Fibroblast of lung (primary cell): ENCODE results near the gene WIZ. TPM values are rescaled to one million over a fixed set of nuclear protein-coding genes. Genes with fewer than 3 reads are reported as not detected.

Experiments
- DNase-seq, 2 donors: peaks; one replicate each; pipeline versions ENCODE4 v3.0.0 to v3.0.0-alpha.2; 2010; ENCODE audit warnings: low read depth in 2 of 2
- H2AFZ ChIP-seq: 2 replicates; pipeline ENCODE4 v1.5.1; 2012; ENCODE audit warnings: low read length, control low read depth, inconsistent platforms
- H3K27ac ChIP-seq: 2 replicates; pipeline ENCODE4 v1.5.1; 2011; ENCODE audit warnings: low read length, control low read depth; ENCODE audit not compliant: insufficient read depth
- H3K27me3 ChIP-seq: 2 replicates; pipeline ENCODE4 v1.5.1; 2011; ENCODE audit warnings: mild to moderate bottlenecking, low read length; ENCODE audit not compliant: control insufficient read depth, insufficient read depth
- H3K36me3 ChIP-seq: 2 replicates; pipeline ENCODE4 v1.5.1; 2011; ENCODE audit warnings: low read length; ENCODE audit not compliant: control insufficient read depth, insufficient read depth
- H3K4me1 ChIP-seq: 2 replicates; pipeline ENCODE4 v1.5.1; 2011; ENCODE audit warnings: low read length; ENCODE audit not compliant: control insufficient read depth, insufficient read depth; ENCODE audit errors: extremely low read depth
- H3K4me2 ChIP-seq: 2 replicates; pipeline ENCODE4 v1.5.1; 2011; ENCODE audit warnings: low read length, control low read depth; ENCODE audit not compliant: insufficient read depth; ENCODE audit errors: extremely low read depth
- H3K4me3 ChIP-seq, 4 experiments: fragments of 200-600 bp in 1 of 4; sonication (generic) in 1 of 4; replicated peaks in 1 of 4; 2 replicates each; pipeline ENCODE4 v1.5.1; 2011 to 2016; ENCODE audit warnings: low read length in 4 of 4, low read depth in 3 of 4, mild to moderate bottlenecking in 3 of 4, control low read depth in 2 of 4, inconsistent platforms in 1 of 4, mixed read lengths in 1 of 4; ENCODE audit not compliant: insufficient read depth in 1 of 4; ENCODE audit errors: control extremely low read depth in 1 of 4
- H3K79me2 ChIP-seq: 2 replicates; pipeline ENCODE4 v1.5.1; 2012; ENCODE audit warnings: mild to moderate bottlenecking, low read length, inconsistent platforms; ENCODE audit not compliant: control insufficient read depth, insufficient read depth
- H3K9ac ChIP-seq: 2 replicates; pipeline ENCODE4 v1.5.1; 2011; ENCODE audit warnings: mild to moderate bottlenecking, low read length, control low read depth; ENCODE audit not compliant: insufficient read depth
- H3K9me3 ChIP-seq: 2 replicates; pipeline ENCODE4 v1.5.1; 2012; ENCODE audit warnings: low read depth, low read length; ENCODE audit not compliant: control insufficient read depth, insufficient read depth
- H4K20me1 ChIP-seq: 2 replicates; pipeline ENCODE4 v1.5.1; 2011; ENCODE audit warnings: low read length; ENCODE audit not compliant: control insufficient read depth, insufficient read depth; ENCODE audit errors: extremely low read depth
- CTCF ChIP-seq, 2 donors: IDR thresholded peaks in 1 of 2; conservative IDR thresholded peaks in 1 of 2; 1 replicate in 1 of 2; 2 replicates in 1 of 2; pipeline ENCODE4 v1.5.1; 2011 to 2012; ENCODE audit warnings: low read length in 2 of 2, control low read depth in 1 of 2, inconsistent platforms in 1 of 2, low read depth in 1 of 2, mild to moderate bottlenecking in 1 of 2
- EZH2 ChIP-seq: IDR thresholded peaks from 2 replicates; pipeline ENCODE4 v1.5.1; 2012; ENCODE audit warnings: low read length, control low read depth, mild to moderate bottlenecking; ENCODE audit errors: missing control alignments
- polyA plus RNA-seq, 2 donors: library from polyadenylated mRNA; depleted of rRNA in 1 of 2; stranded (reverse) in 1 of 2; unstranded in 1 of 2; fragments of >200 nt; gene quantifications; 2 replicates each; pipeline ENCODE4 v1.2.1, GENCODE V29; 2011 to 2012; ENCODE audit warnings: missing spikeins in 1 of 2
- total RNA-seq: library from RNA; depleted of rRNA; stranded (reverse); fragments of >200 nt; gene quantifications from 2 replicates; pipeline ENCODE4 v1.2.1, GENCODE V29; 2014

Gene WIZ
- total and polyA plus RNA-seq, 2 donors (not counting 1 experiment from before 2014, with no cell fraction given), result 7.5 to 9.7 TPM

- no peaks in the 10 kb centered on the region for H4K20me1 ChIP-seq
Measured at GRCh38 chr19:15402411-15403150, 47.2 kb downstream of the WIZ start.

GRCh38 chr19:15401397-15401710 lies 48.4 kb downstream of the WIZ start:
- no peak overlapping the region for H3K27ac ChIP-seq
- H3K4me1 ChIP-seq, result peaks cover 2% of the 10 kb centered on the region
- H3K4me2 ChIP-seq, result no peak overlapping the region
- H3K27me3 ChIP-seq, result no peaks in the 10 kb centered on the region
- TF ChIP-seq EZH2 (no peak), CTCF (conservative IDR thresholded peaks at IDR 0.05 in 1 of 2, IDR thresholded peaks at IDR 0.05 in 1 of 2; ENCODE audit: low read depth in 1 of 2, low read length in 2 of 2) (no peak)
- H3K4me3 ChIP-seq, result no peak overlapping the region
- no peak overlapping the region for H3K9ac ChIP-seq
- H3K36me3 ChIP-seq, result peaks cover 47% of the 10 kb centered on the region
- peaks cover 50% of the 10 kb centered on the region for H3K79me2 ChIP-seq
- H4K20me1 ChIP-seq, result no peaks in the 10 kb centered on the region
- H3K9me3 ChIP-seq, result no peaks in the 10 kb centered on the region
- no peak overlapping the region for H2AFZ ChIP-seq
- no peak for DNase-seq

More at GRCh38 chr19:15402411-15403150, 47.2 kb downstream of the WIZ start:
- DNase-seq, result no peak
- H3K9me3 ChIP-seq, result no peaks in the 10 kb centered on the region
- H3K4me1 ChIP-seq, result peaks cover 2% of the 10 kb centered on the region
- H3K79me2 ChIP-seq, result peaks cover 62% of the 10 kb centered on the region
- H3K4me3 ChIP-seq, result no peak overlapping the region
- no peak overlapping the region for H3K4me2 ChIP-seq
- TF ChIP-seq CTCF (conservative IDR thresholded peaks at IDR 0.05 in 1 of 2, IDR thresholded peaks at IDR 0.05 in 1 of 2; ENCODE audit: low read depth in 1 of 2, low read length in 2 of 2) (no peak), EZH2 (no peak)
- no peak overlapping the region for H3K9ac ChIP-seq
- no peaks in the 10 kb centered on the region for H3K27me3 ChIP-seq
- no peak overlapping the region for H3K27ac ChIP-seq
- no peak overlapping the region for H2AFZ ChIP-seq
- H3K36me3 ChIP-seq, result peaks cover 36% of the 10 kb centered on the region

- Histone ChIP-seq H3K27me3 (no peaks in the 10 kb centered on the region), H3K9me3 (no peaks in the 10 kb centered on the region), H2AFZ (no peak overlapping the region), H3K27ac (no peak overlapping the region), H3K4me1 (peaks cover 2% of the 10 kb centered on the region), H3K79me2 (peaks cover 45% of the 10 kb centered on the region), H4K20me1 (no peaks in the 10 kb centered on the region), H3K4me3 (no peak overlapping the region), H3K9ac (no peak overlapping the region), H3K36me3 (peaks cover 50% of the 10 kb centered on the region), H3K4me2 (no peak overlapping the region)
- DNase-seq, result no peak
- no peak for TF ChIP-seq CTCF (conservative IDR thresholded peaks at IDR 0.05 in 1 of 2, IDR thresholded peaks at IDR 0.05 in 1 of 2; ENCODE audit: low read depth in 1 of 2, low read length in 2 of 2)
- TF ChIP-seq EZH2, result no peak
Measured at GRCh38 chr19:15400521-15401396, 49.0 kb downstream of the WIZ start.
